ENCODE measurements around the gene POLD4.

DNA sequence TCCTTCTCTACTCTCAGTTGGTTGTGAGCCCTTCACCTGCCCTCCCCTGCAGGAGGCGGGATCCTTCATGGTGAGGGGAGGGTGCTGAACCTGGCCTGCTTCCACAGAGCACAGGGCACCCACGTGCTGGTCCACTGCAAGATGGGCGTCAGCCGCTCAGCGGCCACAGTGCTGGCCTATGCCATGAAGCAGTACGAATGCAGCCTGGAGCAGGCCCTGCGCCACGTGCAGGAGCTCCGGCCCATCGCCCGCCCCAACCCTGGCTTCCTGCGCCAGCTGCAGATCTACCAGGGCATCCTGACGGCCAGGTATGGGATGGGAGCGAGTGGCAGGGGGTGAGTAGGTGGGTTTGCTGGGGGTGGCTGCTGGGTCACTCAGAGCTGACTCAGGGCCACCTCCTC is 43.7 kb downstream of the POLD4 start:
- TF ChIP-seq CTCF (IDR thresholded peaks at IDR 0.05) (no peak), POLR2A (IDR thresholded peaks at IDR 0.05) (no peak)
